MM.1S (cell line): ENCODE data around the gene GLYATL1B.

Experiments used
- DNase-seq: peaks from one replicate; pipeline ENCODE4 v3.0.0-alpha.2; 2015
- H2AFZ ChIP-seq: fragments of 300-600 bp; sonication (generic); 2 replicates; pipeline ENCODE4 v1.6.0; 2016; ENCODE audit warnings: antibody characterized with exemption, low read length
- H3F3A ChIP-seq: fragments of 300-600 bp; sonication (generic); 2 replicates; pipeline ENCODE4 v1.6.1; 2016; ENCODE audit warnings: mild to moderate bottlenecking, antibody characterized with exemption, low read length, moderate library complexity, mixed read lengths; ENCODE audit not compliant: insufficient read depth
- H3K27ac ChIP-seq: fragments of 300-600 bp; sonication (generic); 2 replicates; pipeline ENCODE4 v1.5.1; 2016; ENCODE audit warnings: mild to moderate bottlenecking, low read length
- H3K27me3 ChIP-seq: fragments of 300-600 bp; sonication (generic); replicated peaks from 2 replicates; pipeline ENCODE4 v1.6.0; 2016; ENCODE audit warnings: low read length; ENCODE audit not compliant: insufficient read depth
- H3K36me3 ChIP-seq: fragments of 300-600 bp; sonication (generic); replicated peaks from 2 replicates; pipeline ENCODE4 v1.6.1; 2016; ENCODE audit warnings: mild to moderate bottlenecking, low read length, mixed read lengths; ENCODE audit not compliant: insufficient read depth
- H3K4me1 ChIP-seq: fragments of 300-600 bp; sonication (generic); 2 replicates; pipeline ENCODE4 v1.6.1; 2016; ENCODE audit warnings: low read length, mixed read lengths
- H3K4me2 ChIP-seq: fragments of 300-600 bp; sonication (generic); 2 replicates; pipeline ENCODE4 v1.6.0; 2016; ENCODE audit warnings: low read depth, low read length
- H3K4me3 ChIP-seq: fragments of 300-600 bp; sonication (generic); 2 replicates; pipeline ENCODE4 v1.5.1; 2016; ENCODE audit warnings: low read length, mixed read lengths
- H3K79me2 ChIP-seq: fragments of 300-600 bp; sonication (generic); 2 replicates; pipeline ENCODE4 v1.6.1; 2016; ENCODE audit warnings: mixed run types, low read length, mixed read lengths
- H3K9ac ChIP-seq: fragments of 300-600 bp; sonication (generic); 2 replicates; pipeline ENCODE4 v1.6.1; 2016; ENCODE audit warnings: low read length, mixed read lengths
- H3K9me2 ChIP-seq: fragments of 300-600 bp; sonication (generic); replicated peaks from 2 replicates; pipeline ENCODE4 v1.6.1; 2016; ENCODE audit warnings: mild to moderate bottlenecking, low read length, mixed read lengths; ENCODE audit not compliant: insufficient read depth
- H3K9me3 ChIP-seq: fragments of 300-600 bp; sonication (generic); replicated peaks from 2 replicates; pipeline ENCODE4 v1.6.1; 2016; ENCODE audit warnings: mild to moderate bottlenecking, low read length, mixed read lengths; ENCODE audit not compliant: insufficient read depth
- H4K20me1 ChIP-seq: fragments of 300-600 bp; sonication (generic); 2 replicates; pipeline ENCODE4 v1.6.1; 2016; ENCODE audit warnings: mild to moderate bottlenecking, low read length, moderate library complexity, mixed read lengths; ENCODE audit not compliant: insufficient read depth
- EZH2 ChIP-seq: fragments of 300-600 bp; sonication (generic); optimal IDR thresholded peaks from 2 replicates; pipeline ENCODE3; 2017; ENCODE audit warnings: low read depth, mild to moderate bottlenecking, antibody characterized with exemption, low read length, mixed read lengths
- EZH2phosphoT487 ChIP-seq: fragments of 300-600 bp; sonication (generic); IDR thresholded peaks from 2 replicates; pipeline ENCODE4 v1.6.1; 2018; ENCODE audit warnings: antibody characterized with exemption, low read length
- TF ChIP-seq, protein P1 (sequence below): fragments of 300-600 bp; sonication (generic); IDR thresholded peaks from 2 replicates; pipeline ENCODE4 v1.5.1; 2016; ENCODE audit warnings: antibody characterized with exemption, low read length, mixed read lengths

Gene GLYATL1B

GRCh38 chr11:59112494-59112893 lies 26.4 kb downstream of the GLYATL1B start:
- DNase-seq: no peak
- Histone ChIP-seq H3K36me3 (peaks cover 36% of the 10 kb centered on the region), H3K4me2 (no peak overlapping the region), H3K9me3 (no peaks in the 10 kb centered on the region), H3K27me3 (no peaks in the 10 kb centered on the region), H2AFZ (no peak overlapping the region), H3K9me2 (no peaks in the 10 kb centered on the region), H3F3A (peaks cover 4% of the 10 kb centered on the region), H4K20me1 (peaks cover 5% of the 10 kb centered on the region; the same call in 1 of the 2 replicates), H3K4me3 (no peak overlapping the region), H3K4me1 (peaks cover 14% of the 10 kb centered on the region), H3K79me2 (peaks cover 99% of the 10 kb centered on the region), H3K9ac (no peak overlapping the region), H3K27ac (no peak overlapping the region)
- TF ChIP-seq, protein P1, sequence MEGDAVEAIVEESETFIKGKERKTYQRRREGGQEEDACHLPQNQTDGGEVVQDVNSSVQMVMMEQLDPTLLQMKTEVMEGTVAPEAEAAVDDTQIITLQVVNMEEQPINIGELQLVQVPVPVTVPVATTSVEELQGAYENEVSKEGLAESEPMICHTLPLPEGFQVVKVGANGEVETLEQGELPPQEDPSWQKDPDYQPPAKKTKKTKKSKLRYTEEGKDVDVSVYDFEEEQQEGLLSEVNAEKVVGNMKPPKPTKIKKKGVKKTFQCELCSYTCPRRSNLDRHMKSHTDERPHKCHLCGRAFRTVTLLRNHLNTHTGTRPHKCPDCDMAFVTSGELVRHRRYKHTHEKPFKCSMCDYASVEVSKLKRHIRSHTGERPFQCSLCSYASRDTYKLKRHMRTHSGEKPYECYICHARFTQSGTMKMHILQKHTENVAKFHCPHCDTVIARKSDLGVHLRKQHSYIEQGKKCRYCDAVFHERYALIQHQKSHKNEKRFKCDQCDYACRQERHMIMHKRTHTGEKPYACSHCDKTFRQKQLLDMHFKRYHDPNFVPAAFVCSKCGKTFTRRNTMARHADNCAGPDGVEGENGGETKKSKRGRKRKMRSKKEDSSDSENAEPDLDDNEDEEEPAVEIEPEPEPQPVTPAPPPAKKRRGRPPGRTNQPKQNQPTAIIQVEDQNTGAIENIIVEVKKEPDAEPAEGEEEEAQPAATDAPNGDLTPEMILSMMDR: no peak
- no peak for TF ChIP-seq EZH2phosphoT487
- TF ChIP-seq EZH2: no peak

- DNase-seq: no peak
- Histone ChIP-seq H3K27ac (no peak overlapping the region), H3F3A (peaks cover 5% of the 10 kb centered on the region; the same call in 1 of the 2 replicates), H3K9ac (no peak overlapping the region), H2AFZ (no peak overlapping the region), H4K20me1 (no peaks in the 10 kb centered on the region), H3K9me3 (0 out of 2 replicates have a peak, but pooled peaks cover 3% of the 10 kb centered on the region), H3K9me2 (no peaks in the 10 kb centered on the region), H3K4me3 (no peak overlapping the region), H3K79me2 (peaks cover 98% of the 10 kb centered on the region), H3K4me2 (no peak overlapping the region), H3K36me3 (peaks cover 44% of the 10 kb centered on the region), H3K4me1 (peaks cover 10% of the 10 kb centered on the region), H3K27me3 (no peaks in the 10 kb centered on the region)
- TF ChIP-seq, protein P1: no peak
- TF ChIP-seq EZH2phosphoT487: no peak
- no peak for TF ChIP-seq EZH2
Measured at GRCh38 chr11:59114344-59114743, 28.2 kb downstream of the GLYATL1B start.

- H3K79me2 ChIP-seq: peaks cover 94% of the 10 kb centered on the region
- peaks cover 45% of the 10 kb centered on the region for H3K36me3 ChIP-seq
- no peak overlapping the region for H3K9ac ChIP-seq
- H3K4me2 ChIP-seq: no peak overlapping the region
- 0 out of 2 replicates have a peak, but pooled peaks cover 3% of the 10 kb centered on the region for H3K9me3 ChIP-seq
- H3K4me1 ChIP-seq: peaks cover 3% of the 10 kb centered on the region; the same call in 1 of the 2 replicates
- H4K20me1 ChIP-seq: no peaks in the 10 kb centered on the region
- H3K27ac ChIP-seq: no peak overlapping the region
- DNase-seq: no peak
- H3K27me3 ChIP-seq: no peaks in the 10 kb centered on the region
- H3F3A ChIP-seq: peaks cover 5% of the 10 kb centered on the region
- no peak overlapping the region for H3K4me3 ChIP-seq
- no peak overlapping the region for H2AFZ ChIP-seq
- TF ChIP-seq EZH2 (no peak), EZH2phosphoT487 (no peak)
- TF ChIP-seq, protein P1: no peak
- no peaks in the 10 kb centered on the region for H3K9me2 ChIP-seq
Measured at GRCh38 chr11:59115553-59115952, 29.4 kb downstream of the GLYATL1B start.
